ENCODE measurements around the gene GNAQ. TPM values are rescaled to one million over a fixed set of nuclear protein-coding genes. Genes with fewer than 3 reads are reported as not detected.

Gene GNAQ
- total and polyA plus RNA-seq, 2 of the 4 experiments (the other 2 are of a cell fraction): 23.1 to 50.7 TPM

- Histone ChIP-seq H3K79me1 (ENCODE audit: low read depth in 1 of 2, low read length in 2 of 2) (peaks cover 39 to 53% of the 10 kb centered on the region in 2 experiments), H2AFZ (replicated peaks; ENCODE audit: low read length, poor library complexity) (no peak overlapping the region), H3K18ac (ENCODE audit: low read depth, low read length) (no peak overlapping the region), H2BK120ac (ENCODE audit: low read depth, low read length) (no peak overlapping the region), H4K8ac (ENCODE audit: low read depth in 2 of 2, low read length in 2 of 2) (no peak overlapping the region), H3K27ac (ENCODE audit: insufficient read depth, low read length) (no peak overlapping the region), H3K56ac (ENCODE audit: extremely low read depth, insufficient read depth, low read length) (no peak overlapping the region), H4K91ac (ENCODE audit: insufficient read depth, low read depth, low read length) (no peak overlapping the region), H2BK15ac (ENCODE audit: low read depth, low read length) (no peak overlapping the region), H3K14ac (replicated peaks; ENCODE audit: low read depth, low read length) (no peak overlapping the region), H3K23ac (ENCODE audit: low read depth, low read length) (no peak overlapping the region), H3K9me1 (ENCODE audit: insufficient read depth, low read length) (peaks cover 13% of the 10 kb centered on the region), H3K4ac (ENCODE audit: low read depth, low read length) (no peak overlapping the region), H2BK20ac (ENCODE audit: low read depth, low read length) (no peak overlapping the region), H3K4me3 (ENCODE audit: insufficient read depth, low read depth, low read length) (no peak overlapping the region), H4K5ac (ENCODE audit: low read depth, low read length) (no peak overlapping the region), H3K36me3 (ENCODE audit: control insufficient read depth, insufficient read depth, low read length) (peaks cover 3% of the 10 kb centered on the region), H2AK9ac (replicated peaks; ENCODE audit: low read depth, low read length, poor library complexity) (no peak overlapping the region), H4K20me1 (ENCODE audit: insufficient read depth, low read length) (peaks cover 26% of the 10 kb centered on the region), H3K4me1 (ENCODE audit: control insufficient read depth, insufficient read depth, low read length) (peaks cover 10% of the 10 kb centered on the region), H3K27me3 (ENCODE audit: control insufficient read depth, insufficient read depth, low read length) (no peaks in the 10 kb centered on the region), H3K9ac (ENCODE audit: low read depth, low read length) (no peak overlapping the region), H3K4me2 (ENCODE audit: low read depth, low read length) (no peak overlapping the region), H2AK5ac (ENCODE audit: low read depth, low read length) (no peak overlapping the region), H3K9me3 (ENCODE audit: control insufficient read depth, insufficient read depth, low read length) (no peaks in the 10 kb centered on the region), H2BK5ac (ENCODE audit: low read depth, low read length, poor library complexity, severe bottlenecking) (no peak overlapping the region)
- intact Hi-C loops (cut with micrococcal nuclease): no loop called here
- POLR2A ChIA-PET (ENCODE audit: unreplicated experiment): no interaction called here
- WGBS, 2 experiments (ENCODE audit: extremely low coverage in 2 of 2, insufficient read length in 1 of 2): no CpG with 5 or more reads among the region's 3 CpGs
- BruUV-seq (replicated peaks): no TSS peak
- CTCF ChIA-PET: interaction anchor here (0.9 kb wide), 1 partner anchor 24 kb away, joined by 3 read pairs; no protein-coding TSS in a partner anchor
- no peak for TF ChIP-seq RAD21 (IDR thresholded peaks at IDR 0.05; ENCODE audit: low read length)
- dilution Hi-C loops (cut with HindIII; ENCODE audit: low sequenced_read_pairs, unreplicated experiment): no loop called here
- ATAC-seq (ENCODE audit: low read depth) (no peak), DNase-seq (no peak)
- in situ Hi-C loops (cut with MboI; ENCODE audit: low sequenced_read_pairs): no loop called here
These were observed 14.4 kb downstream of the GNAQ start for GRCh38 chr9:78017190-78017693.

Data from IMR-90 (cell line).